CD4-positive, alpha-beta T cell treated with Interleukin-21 for 1 hour (primary cell): ENCODE data around the gene PPFIBP2.
"Not testable (repeated sequence)": the region's sequence is repeated elsewhere in the genome, so short reads cannot be mapped to it uniquely, and the experiment has no call there.

Experiments
- DNase-seq: peaks from one replicate; pipeline ENCODE4 v3.0.0-alpha.2; 2020

The PPFIBP2 gene

DNA sequence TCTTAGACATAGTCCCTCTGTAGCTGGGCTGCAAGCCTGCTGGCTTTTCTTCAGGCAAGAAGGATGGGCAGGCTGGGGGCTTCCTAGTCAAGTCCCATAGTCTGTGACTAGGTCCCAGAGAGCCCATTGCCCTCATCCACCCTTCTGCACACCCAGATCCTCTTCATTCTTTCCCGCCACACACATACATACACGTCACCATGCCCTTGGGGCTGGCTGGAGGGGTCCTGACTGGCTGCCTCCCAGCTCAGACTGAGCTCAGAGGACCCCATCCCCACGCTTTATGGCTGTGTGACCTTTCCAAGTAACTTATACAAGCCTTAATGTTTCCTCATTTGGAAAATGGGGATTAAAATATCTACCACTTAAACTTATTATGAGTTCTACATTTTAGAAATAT is 13.5 kb upstream of the PPFIBP2 start:
- no peak for DNase-seq

DNA sequence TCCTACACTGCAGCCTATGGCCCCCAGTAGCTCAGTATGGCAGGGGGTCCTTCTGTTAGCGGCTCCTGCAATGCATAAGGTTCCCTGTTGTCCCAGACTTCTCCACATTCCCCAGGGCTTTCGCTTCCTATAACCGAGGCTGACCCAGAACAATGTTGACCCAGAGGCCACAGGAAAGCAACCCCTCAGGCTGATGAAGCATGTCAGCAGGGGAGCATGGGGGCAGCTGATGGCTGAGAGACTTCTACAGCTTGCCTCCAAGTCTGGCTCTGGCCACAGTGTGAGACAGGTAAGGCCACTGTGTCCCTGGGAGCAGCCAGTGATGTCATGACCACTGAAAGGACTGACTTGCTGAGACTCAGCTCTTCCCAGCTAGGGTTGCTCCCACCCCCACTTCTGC is 12.5 kb upstream of the PPFIBP2 start:
- no peak for DNase-seq

DNA sequence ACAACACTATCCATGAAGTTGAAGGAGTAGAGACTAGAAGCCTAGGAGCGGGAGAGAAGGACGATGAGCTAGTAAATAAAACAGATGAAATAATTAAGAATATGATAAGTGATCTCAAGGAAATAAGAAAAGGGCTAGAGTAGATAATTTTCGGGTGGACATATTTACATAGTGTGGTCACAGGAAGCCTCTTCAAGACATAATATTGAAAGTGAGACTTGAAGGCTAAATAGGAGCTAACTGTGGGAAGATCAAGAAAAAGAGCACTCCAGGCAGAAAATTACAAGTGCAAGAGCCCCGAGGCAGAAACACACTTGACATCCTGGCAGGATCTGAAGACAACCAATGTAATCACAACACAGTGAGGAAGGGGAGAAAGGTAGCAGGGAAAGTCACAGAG is 11.9 kb upstream of the PPFIBP2 start:
- no peak for DNase-seq

DNA sequence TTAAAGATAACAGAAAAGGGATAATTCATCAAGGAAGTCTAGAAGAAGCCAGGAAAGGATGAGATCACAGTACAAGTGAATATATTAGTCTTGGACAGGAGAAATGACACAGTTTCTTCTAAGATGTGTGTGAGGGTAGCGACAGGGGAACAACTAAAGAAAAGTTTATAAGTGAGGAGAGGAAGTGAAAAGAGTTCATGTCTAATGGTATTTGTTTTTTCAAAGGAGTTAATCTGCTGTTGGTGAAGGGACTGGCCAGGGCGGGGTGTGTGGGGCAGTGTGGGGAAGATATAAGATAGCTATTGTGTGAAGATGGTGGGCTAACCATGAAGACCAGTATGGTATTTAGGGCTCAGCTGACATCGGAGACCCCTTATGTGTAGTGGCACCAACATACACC is 7.6 kb upstream of the PPFIBP2 start:
- DNase-seq, result no peak

DNA sequence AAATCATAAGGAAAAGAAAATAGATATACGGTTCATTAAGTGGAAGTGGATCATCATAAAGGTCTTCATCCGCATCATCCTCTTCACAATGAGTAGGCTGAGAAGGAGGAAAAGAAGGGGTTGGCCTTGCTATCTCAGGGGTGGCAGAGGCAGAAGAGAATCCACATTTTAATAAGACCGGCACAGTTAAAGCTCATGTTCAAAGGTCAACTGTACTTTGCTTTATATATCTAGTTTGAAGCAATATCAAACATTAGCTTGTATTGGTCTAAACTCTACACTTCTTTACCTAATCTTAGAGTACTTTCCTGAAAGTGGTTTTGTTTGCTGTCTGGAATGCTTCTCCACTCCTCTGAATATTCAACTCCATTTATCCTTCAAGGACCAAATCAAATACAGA is 5.7 kb upstream of the PPFIBP2 start:
- DNase-seq, result no peak

DNA sequence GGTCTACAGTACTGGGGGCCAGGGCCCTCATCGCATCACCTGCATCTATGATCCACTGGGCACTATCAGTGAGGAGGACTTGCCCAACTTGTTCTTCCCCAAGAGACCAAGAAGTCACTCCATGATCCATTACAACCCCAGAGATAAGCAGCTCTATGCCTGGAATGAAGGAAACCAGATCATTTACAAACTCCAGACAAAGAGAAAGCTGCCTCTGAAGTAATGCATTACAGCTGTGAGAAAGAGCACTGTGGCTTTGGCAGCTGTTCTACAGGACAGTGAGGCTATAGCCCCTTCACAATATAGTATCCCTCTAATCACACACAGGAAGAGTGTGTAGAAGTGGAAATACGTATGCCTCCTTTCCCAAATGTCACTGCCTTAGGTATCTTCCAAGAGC is 3.8 kb upstream of the PPFIBP2 start:
- DNase-seq, result no peak

DNA sequence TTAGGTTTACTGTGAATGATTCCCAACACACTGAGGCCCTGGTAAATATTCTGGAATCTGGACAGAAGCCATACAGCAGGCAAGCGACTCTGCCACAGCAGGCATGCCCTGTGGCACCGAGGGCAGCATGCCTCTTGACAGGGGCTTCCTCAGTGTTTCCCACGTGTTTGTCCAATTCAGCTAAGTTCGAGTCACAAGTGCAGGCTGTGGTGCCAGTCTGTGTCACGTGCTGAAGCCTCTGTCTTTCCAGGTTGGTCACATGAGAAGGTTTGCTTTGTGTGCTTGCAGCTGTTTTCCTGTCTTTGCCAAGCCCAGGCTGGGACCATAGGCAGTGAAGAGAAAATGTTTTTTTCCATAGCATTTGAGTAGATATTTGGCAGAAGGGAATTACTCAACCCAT is 2.4 kb upstream of the PPFIBP2 start:
- DNase-seq, result no peak

DNA sequence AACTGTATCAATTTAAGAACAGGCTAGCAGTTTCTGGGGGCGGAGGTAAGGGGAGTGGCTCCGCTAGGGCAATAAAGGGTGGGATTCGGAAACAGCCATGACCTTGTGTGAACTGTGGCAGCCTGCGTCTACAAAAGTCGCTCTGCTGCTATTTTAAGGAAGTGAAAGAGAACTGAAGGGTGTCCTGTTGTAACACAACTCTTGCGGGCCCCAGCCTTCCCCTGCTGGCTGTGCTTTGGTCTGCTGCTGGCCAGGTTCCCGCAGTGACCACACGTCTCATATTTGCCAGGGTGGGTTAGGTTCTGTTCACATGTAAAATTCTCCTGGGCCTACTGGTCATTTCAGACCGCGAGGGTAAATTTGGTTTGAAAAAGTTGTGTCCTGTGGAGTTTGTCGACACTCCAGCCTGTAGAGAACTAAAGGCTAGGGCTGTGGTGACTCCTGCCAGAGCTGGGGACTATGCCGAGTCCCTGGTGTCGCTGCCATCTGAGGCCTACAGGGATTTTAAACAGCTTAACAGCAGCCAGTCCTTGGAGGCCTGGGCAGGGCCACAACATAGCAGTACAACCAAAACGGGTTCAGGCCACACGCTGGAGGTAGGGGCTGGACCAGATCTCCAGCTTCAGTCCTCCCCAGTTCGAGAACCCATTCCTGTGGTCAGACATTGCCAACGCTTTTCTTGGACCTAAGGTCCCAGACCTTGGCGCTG is 1.1 kb upstream of the PPFIBP2 start:
- DNase-seq, result peak; percentile 22

DNA sequence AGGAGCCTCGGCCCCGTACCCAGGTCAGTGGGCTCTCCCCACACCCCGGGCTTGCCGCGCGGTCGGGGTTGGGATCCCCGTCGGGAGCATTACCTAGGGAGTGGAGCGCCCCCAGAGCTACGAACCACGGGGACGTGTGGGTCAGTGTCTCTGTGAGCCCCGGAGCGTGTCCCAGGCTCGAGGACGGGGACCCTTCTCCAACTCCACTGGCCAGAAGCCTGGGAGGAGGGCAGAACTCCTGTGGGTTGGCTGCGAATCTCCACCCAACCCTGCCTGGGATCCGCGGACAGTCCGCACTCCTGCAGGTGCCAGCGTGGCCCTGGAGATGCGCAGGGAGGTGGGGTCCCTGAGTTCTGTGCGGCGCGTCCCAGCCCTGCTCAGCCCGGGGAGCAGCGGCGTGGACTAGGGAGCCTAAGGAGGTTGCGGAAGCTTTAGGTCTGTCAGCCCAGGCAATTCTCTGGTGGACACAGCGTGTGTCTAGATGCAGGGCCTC is 346 bp downstream of the PPFIBP2 start:
- no peak for DNase-seq

DNA sequence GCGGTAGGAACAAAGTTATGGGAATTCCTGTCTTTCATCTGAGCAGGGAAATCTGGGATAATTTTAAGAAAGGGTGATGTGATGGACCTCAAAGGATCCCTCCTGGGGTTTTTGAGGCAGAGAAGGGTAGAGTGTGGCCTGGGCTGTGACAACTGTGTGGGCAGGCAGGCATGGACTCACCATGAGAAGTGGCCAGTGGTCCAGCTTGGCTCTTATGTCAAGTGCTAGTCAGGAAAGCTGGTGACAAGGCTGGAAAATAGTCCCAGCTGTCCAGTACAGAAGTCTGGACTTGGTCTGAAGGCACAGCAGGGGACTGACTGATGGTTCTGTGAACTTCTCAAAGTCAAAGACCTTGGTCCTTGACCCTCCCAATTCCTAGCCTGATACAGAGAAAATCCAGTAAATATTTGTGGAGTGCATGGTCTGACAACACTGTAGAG is 1.7 kb downstream of the PPFIBP2 start:
- DNase-seq, result no peak

DNA sequence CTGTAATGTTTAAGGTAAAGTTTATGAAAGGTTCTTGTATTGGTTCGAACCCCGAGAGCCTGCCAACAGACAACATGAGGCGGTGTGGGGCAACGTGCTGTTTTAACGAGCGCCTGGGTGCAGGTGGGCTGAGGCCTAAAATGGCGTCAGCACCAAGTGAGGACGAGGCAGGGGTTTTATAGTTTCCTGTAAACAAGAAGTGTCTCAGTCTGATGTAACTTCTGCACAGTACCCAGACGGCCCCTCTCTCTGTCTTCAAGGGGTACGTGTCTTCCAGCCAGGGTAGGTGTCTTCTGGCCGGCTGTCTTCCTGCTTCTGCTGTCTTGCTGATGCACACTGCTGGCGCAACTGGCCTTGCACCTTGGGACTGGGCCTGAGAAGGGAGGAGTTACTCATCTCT is 2.7 kb downstream of the PPFIBP2 start:
- no peak for DNase-seq

DNA sequence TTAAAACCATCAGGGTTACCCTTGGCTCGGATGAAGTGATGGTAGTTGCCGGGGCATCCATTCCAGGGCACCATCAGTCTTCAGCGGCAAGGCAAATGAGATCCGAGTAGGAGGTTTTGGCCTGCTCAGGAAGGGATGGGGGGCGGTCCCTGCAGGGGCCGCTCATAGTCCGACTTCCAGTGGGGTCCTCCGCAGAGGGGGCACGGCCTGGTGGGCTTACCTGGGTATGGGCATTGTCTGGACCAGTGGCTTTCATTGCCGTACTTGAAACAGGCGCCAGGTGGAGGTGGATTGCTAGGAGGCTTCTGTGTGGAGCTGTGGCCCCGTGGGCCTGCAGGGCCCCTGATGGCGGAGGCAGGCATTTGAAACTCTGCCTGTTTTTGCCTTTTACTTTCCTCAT is 3.9 kb downstream of the PPFIBP2 start:
- not testable (repeated sequence) for DNase-seq

DNA sequence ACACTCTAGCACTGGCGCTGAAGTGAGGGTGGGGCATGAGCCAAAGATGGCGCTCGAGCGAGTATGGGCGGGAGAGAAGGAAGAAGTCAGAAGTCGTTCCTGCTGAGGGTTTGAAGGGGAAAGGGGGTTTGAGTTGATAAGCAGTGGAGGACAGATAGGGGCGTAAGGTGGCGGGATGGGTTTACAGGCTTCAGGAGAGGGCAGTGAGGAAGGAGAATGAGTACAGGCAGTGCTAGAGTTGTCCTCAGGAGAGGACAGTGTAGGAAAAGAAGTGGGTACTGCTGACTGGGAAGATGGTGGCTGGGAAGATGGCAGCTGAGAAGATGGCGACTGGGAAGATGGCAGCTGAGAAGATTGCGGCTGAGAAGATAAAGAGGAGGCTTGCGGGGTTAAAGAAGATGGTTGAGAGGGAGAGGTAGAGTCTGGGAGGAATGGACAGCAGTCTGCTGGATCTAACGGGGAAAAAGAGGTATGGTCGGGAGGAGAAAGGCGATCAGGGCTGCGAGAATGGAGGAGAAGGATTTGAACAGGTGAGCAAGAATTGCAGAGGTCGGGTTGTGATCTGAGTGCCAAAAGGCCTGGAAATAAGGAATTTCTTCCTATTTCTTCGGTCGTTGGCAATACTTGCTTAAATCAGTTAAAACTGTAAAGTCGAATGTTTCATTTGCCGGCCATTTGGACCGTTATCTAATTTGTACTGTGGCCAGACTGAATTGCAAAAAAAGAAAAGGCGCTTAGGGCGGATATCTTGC is 5.2 kb downstream of the PPFIBP2 start:
- no peak for DNase-seq

DNA sequence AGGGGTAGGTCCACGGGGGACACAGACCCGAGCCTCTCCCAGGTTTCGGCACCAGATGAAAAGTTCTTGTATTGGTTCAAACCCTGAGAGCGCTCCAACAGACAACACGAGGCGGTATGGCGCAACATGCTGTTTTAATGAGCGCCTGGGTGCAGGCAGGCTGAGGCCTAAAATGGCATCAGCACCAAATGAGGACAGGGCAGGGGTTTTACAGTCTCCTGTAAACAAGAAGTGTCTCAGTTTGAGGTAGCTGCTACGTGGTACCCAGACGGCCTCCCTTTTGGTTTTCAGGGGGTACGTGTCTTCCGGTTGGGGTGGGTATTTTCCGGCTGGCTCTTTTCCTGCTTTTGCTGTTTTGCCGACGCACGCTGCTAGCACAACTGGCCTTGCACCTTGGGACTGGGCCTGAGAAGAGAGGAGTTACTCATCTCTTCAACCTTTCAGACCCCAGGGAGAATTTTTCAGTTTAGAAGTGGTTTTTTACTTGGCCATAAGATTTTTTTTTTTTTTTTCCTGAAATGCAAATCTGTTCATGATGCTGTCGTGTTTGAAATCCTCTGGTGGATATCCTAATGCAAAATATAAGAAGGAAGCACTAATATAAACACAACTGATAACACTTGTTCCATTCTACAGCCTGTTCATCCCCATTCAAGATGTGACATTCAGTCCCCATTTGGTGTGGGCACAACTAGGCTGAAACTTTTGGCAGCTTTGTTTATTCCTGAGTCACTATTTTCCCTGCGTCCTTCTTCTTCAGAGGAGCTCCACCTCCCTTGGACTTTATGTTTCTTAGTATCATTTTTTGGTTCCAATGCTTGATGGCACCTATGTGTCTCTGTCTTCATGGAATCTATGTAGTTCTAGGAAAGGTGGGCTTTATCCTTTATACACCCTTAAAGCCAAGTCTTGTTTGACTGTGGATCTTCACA is 6.5 kb downstream of the PPFIBP2 start:
- no peak for DNase-seq

DNA sequence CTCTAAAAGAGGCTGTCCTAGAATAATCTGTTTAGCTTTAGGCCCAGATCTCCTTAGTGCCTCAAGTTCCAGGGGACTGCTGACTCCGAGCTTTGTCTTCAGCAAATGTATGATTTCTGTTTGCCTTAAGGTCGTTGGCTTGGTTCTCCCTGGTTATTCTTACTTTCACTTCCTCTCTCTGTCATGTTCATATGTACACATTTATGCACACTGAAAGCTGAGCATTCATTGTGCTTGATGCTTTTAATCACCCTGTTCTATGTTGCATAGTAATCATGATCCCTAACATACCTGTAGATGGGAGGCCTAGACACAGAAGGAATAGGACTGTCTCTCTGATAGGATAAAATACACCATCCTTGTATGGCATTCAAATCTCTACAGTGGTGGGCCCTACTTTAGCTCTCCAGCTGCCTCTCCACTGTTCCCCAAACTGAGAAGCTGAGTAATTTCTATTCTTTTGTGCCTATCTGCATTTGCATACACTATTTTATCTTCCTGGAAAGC is 7.2 kb downstream of the PPFIBP2 start:
- peak; percentile 15 for DNase-seq

DNA sequence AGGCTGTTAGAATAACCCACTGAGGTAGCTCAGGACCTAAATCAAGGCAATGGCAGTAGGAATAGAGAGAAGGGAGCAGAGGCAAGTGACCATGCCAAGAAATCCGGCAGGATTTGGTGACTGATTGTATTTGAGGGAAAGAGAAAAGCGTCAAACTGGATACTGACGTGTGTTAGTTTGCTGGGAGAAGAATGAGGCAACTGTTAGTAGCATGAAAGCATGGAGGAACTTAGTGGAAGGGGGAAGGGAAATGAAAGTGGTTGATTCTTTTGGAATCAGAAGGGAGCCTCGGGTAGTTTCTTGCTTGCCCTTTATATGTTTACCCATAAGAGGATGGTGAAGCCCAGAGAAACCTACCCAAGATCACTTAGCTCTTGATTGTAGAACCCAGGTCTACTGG is 8.3 kb downstream of the PPFIBP2 start:
- DNase-seq, result no peak

DNA sequence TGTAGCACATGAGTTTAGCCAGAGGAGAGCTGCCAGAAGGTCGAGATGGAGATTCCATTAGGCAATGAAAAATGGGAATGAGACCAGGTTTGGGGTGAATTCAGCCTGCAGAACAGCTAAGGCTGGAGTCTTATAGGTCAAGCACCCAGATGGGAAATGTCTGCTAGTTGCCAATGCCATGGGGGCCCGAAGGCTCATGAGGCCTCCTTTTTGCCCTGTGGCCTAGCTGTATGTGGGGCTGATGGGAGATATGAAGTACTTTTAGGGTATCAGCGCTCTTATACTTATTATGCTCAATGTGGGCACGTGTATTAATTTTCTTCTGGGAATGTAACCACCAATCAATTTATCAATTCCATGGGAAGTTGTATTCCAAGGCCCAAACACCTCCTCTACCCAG is 8.7 kb downstream of the PPFIBP2 start:
- DNase-seq, result no peak

DNA sequence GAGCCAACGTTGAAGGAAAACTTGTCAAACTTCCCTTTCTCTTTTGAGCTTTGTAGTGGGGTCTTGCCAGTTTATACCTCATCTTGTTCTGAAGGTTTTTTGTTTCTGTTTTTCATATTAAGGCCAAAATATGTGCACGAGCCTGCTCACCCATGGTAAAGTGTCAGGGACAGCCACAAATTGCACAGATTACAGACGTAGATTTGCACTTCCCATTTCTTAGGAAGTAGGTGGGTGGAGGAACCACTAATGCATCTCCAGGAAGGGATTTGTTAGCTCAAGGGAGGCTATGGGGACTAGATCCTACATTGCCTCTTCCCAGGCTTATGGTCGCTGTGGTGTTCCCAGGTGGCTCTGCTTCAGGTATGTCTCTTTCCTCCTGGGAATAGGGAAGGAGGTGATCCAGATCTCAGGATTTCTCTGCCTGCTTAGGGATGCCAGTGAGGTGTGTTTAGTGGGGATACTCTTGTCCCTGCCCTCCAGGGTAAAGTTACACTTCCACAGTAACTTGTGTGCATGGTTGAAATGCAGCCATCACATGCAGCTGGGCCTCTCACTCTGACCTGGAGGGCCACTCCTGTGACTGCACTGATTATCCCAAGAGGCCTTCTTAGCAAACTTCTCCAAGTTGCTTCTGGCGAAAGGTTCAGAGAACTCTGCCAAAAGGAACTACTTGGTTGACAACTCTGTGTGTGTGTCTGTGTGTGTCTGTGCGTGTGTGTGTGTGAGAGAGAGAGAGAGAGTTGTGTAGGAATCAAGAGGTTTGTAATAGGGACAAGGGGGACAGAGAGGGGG is 9.8 kb downstream of the PPFIBP2 start:
- no peak for DNase-seq

DNA sequence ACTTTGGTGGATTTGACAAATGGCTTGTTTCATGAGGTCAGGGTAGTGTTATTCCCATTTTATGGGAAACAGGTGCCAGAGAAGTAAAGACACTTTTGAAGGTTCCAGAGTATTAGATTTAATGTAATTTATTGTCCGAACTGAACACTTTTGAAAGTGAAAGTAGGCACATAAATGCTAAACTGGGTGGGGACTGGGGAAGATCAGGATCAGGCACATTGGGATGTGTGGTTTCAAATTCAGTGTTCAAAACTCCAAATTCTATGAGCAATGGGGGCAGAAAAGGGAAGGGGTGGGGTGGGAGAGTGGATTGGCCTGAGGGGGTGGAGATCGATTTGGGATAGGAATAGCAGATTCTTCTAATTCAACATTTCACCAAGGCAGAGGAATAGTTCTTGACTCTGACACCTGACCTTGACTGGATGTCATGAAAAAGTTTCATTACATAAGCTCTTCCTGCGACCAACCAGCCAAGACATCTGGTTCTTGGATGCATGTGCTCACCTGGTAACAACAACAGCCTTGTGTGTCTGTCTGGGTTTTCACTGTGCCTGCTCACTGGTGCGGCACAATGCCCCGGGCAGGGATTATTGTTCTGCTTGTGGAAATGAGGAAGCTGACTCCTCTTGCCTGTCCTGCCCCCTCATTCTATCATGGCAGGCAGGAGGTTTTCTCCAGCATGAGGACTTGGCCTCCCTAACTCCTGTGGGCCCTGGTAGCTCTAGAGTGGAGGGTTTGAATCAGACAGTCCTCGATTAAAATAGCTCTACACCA is 10.8 kb downstream of the PPFIBP2 start:
- no peak for DNase-seq

DNA sequence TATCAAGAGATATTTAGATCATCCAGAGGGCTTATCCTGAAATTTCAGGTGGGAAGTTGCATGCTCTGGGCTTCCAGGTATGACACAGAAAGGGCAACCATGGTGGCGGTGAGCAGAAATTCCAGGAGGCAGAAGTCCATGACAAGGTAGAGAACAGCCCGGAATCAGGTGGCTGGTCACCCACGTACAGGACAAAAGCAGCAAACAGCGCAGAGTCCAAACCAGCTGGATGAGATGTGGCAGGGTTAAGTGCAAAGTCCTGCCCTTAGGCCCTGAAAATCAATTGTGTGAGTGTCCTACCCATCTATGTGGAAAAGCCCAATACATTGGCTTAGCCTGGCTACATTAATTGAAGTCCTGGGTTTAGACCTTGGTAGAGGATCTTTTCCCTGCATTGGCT is 11.6 kb downstream of the PPFIBP2 start:
- no peak for DNase-seq

DNA sequence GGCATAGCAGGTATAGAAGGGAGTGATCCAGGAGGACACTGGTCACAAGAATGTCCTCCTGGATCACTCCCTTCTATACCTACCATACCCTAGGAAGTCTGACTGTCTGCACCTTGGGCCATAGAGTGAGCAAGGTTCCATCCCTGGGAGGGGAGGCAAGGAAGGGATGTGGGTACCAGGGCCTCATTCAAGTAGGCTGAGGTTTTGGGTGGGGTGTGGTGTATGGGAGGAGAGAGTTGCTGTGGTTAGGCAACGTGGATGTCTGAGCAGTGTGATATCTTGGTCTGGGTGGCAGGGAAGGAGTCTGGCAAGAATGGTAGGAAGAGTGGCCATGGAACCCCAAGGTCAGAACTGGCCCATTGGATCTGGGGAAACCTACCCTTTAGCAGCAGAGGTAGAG is 13.2 kb downstream of the PPFIBP2 start:
- DNase-seq, result peak; percentile 56
